Measurements from ENCODE around the gene R3HCC1L.
"Not testable (repeated sequence)": the region's sequence is repeated elsewhere in the genome, so short reads cannot be mapped to it uniquely, and the experiment has no call there.

Gene R3HCC1L

GRCh38 chr10:98115031-98115787, 19.2 kb upstream of the R3HCC1L start:
- TF ChIP-seq CTCF (IDR thresholded peaks at IDR 0.05) = no peak
- Histone ChIP-seq H3K4me3 (ENCODE audit: low read depth in 1 of 2, low read length in 1 of 2) (no peak overlapping the region), H3K4me1 (ENCODE audit: control insufficient read depth in 1 of 2, insufficient read depth in 1 of 2, low read depth in 1 of 2, low read length in 1 of 2) (no peaks in the 10 kb centered on the region), H3K27ac (no peak overlapping the region), H3K27me3 (peaks cover 90% of the 10 kb centered on the region), H3K9me3 (no peaks in the 10 kb centered on the region), H3K36me3 (no peaks in the 10 kb centered on the region)

- Histone ChIP-seq H3K4me3 (ENCODE audit: low read depth in 1 of 2, low read length in 1 of 2) (no peak overlapping the region), H3K36me3 (no peaks in the 10 kb centered on the region), H3K4me1 (ENCODE audit: control insufficient read depth in 1 of 2, insufficient read depth in 1 of 2, low read depth in 1 of 2, low read length in 1 of 2) (no peaks in the 10 kb centered on the region), H3K27me3 (peaks cover 80% of the 10 kb centered on the region), H3K27ac (no peak overlapping the region), H3K9me3 (no peaks in the 10 kb centered on the region)
- TF ChIP-seq CTCF (IDR thresholded peaks at IDR 0.05) = no peak
Observed at GRCh38 chr10:98119891-98120290, 14.6 kb upstream of the R3HCC1L start.

GRCh38 chr10:98125940-98126631, 8.4 kb upstream of the R3HCC1L start:
- H3K36me3 ChIP-seq = no peaks in the 10 kb centered on the region
- H3K9me3 ChIP-seq = no peaks in the 10 kb centered on the region
- H3K4me1 ChIP-seq (ENCODE audit: control insufficient read depth in 1 of 2, insufficient read depth in 1 of 2, low read depth in 1 of 2, low read length in 1 of 2) = no peaks in the 10 kb centered on the region
- no peak for TF ChIP-seq CTCF (IDR thresholded peaks at IDR 0.05)
- H3K27me3 ChIP-seq = peaks cover 77% of the 10 kb centered on the region
- no peak overlapping the region for H3K27ac ChIP-seq
- H3K4me3 ChIP-seq (ENCODE audit: low read depth in 1 of 2, low read length in 1 of 2) = no peak overlapping the region

GRCh38 chr10:98128802-98129201, 5.7 kb upstream of the R3HCC1L start:
- no peak for TF ChIP-seq CTCF (IDR thresholded peaks at IDR 0.05)
- H3K4me1 ChIP-seq (ENCODE audit: control insufficient read depth in 1 of 2, insufficient read depth in 1 of 2, low read depth in 1 of 2, low read length in 1 of 2) = no peaks in the 10 kb centered on the region
- H3K27me3 ChIP-seq = peaks cover 62% of the 10 kb centered on the region
- no peak overlapping the region for H3K27ac ChIP-seq
- H3K9me3 ChIP-seq = no peaks in the 10 kb centered on the region
- H3K36me3 ChIP-seq = no peaks in the 10 kb centered on the region
- H3K4me3 ChIP-seq (ENCODE audit: low read depth in 1 of 2, low read length in 1 of 2) = no peak overlapping the region

GRCh38 chr10:98131619-98132018, 2.8 kb upstream of the R3HCC1L start:
- Histone ChIP-seq H3K36me3 (no peaks in the 10 kb centered on the region), H3K4me3 (ENCODE audit: low read depth in 1 of 2, low read length in 1 of 2) (no peak overlapping the region), H3K27me3 (peaks cover 44% of the 10 kb centered on the region), H3K4me1 (ENCODE audit: control insufficient read depth in 1 of 2, insufficient read depth in 1 of 2, low read depth in 1 of 2, low read length in 1 of 2) (peaks cover 10 to 13% of the 10 kb centered on the region in 2 experiments), H3K9me3 (no peaks in the 10 kb centered on the region), H3K27ac (no peak overlapping the region)
- TF ChIP-seq CTCF (IDR thresholded peaks at IDR 0.05) = no peak

- not testable (repeated sequence) for H3K9me3 ChIP-seq; H3K27ac ChIP-seq; H3K4me3 ChIP-seq (ENCODE audit: low read depth in 1 of 2, low read length in 1 of 2); H3K36me3 ChIP-seq
- Histone ChIP-seq H3K27me3 (peaks cover 28% of the 10 kb centered on the region), H3K4me1 (ENCODE audit: control insufficient read depth in 1 of 2, insufficient read depth in 1 of 2, low read depth in 1 of 2, low read length in 1 of 2) (peaks cover 10 to 13% of the 10 kb centered on the region in 2 experiments)
Observed at GRCh38 chr10:98133075-98133752, 1.2 kb upstream of the R3HCC1L start.
